ENCODE measurements around the gene TAAR8.
"Not testable (repeated sequence)": the region's sequence is repeated elsewhere in the genome, so short reads cannot be mapped to it uniquely, and the experiment has no call there.

Gene TAAR8

DNA sequence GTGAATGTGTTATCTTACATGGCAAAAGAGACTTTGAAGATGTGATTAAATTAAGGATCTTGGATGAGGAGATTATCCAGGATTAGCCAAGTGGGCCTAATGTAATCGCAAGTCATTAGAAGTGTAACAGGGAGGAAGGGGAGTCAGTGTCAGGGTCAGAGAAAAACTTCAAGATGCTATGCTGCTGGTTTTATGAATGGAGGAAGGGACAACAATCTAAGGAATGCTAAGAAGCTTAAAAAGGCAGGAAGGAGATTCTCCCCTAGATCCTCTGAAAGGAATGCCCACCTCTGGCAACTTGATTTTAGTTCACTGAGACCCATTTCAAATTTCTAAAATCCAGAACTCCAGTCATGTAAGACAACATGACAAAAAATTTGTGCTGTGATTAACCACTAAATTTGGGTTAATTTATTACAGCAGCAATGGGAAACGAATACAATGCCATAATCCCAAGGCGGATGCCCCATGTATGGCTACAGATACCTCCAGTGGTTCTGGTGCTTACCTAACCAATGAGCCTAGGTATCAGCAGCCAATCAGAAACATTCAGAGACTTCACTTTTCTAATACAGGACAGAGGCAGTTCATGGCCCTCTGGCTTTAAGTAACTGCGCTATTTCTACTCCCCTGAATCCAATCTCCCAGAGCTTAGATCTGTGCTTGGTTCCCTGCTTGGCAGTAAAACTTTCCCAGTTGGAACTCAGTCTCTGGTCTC is 3.6 kb upstream of the TAAR8 start:
- DNase-seq = no peak

- DNase-seq = no peak
These were observed 1.3 kb upstream of the TAAR8 start for GRCh38 chr6:132551214-132551613.

DNA sequence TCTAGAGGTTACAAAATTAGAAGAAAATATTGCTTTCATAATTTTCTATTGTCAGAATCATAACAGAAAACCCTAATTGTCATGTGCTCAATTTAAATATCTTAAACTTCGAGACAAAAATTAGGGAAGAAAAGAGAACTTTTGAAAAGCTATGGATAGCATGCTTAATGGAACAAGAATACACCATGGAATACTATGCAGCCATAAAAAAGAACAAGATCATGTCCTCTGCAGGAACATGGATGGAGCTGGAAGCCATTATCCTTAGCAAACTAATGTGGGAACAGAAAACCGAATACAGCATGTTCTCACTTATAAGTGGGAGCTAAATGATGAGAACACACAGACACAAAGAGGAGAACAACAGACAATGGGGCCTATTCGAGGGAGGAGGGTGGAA is 7.6 kb downstream of the TAAR8 start:
- DNase-seq = not testable (repeated sequence)

- DNase-seq = no peak
These were observed 13.9 kb downstream of the TAAR8 start for GRCh38 chr6:132566404-132566803.

DNA sequence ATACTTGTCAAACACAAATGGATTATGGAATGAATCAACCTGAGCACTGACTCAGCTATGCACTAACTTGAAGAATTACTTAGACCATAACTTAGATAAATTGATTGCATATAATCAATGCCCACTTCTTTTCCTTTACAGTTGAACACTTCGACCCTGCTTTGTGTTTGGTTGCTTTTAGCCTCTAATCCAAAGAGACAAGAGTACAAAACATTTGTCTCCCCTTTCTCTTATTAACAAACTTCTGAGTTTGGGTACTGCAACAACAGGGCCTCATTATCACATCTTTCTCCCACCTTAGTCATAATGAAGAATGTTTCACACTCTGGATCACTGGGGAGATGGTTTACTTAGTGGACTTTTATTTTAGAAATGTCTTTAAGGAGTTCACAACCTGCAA is 15.1 kb downstream of the TAAR8 start:
- no peak for DNase-seq

GRCh38 chr6:132568611-132569010 is 16.1 kb downstream of the TAAR8 start:
- no peak for DNase-seq

DNA sequence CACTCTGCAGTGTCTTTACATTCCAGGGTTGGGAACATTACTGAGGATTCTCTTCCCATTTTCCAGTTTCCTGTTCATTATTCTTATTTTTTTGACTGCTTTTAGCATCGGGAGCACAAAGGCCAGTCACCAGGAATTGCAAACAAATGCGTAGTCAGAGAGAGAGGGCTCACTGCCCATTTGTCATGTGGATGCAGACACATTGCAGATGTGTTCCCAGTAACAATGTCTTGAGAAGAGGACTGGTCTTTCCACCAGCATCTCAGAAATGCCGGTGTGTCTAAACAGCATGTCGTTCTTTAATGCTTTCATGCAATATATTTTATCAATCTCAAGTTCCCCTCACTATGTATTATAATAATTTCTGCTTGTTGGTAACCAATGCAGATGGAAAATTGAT is 16.7 kb downstream of the TAAR8 start:
- DNase-seq = no peak

DNA sequence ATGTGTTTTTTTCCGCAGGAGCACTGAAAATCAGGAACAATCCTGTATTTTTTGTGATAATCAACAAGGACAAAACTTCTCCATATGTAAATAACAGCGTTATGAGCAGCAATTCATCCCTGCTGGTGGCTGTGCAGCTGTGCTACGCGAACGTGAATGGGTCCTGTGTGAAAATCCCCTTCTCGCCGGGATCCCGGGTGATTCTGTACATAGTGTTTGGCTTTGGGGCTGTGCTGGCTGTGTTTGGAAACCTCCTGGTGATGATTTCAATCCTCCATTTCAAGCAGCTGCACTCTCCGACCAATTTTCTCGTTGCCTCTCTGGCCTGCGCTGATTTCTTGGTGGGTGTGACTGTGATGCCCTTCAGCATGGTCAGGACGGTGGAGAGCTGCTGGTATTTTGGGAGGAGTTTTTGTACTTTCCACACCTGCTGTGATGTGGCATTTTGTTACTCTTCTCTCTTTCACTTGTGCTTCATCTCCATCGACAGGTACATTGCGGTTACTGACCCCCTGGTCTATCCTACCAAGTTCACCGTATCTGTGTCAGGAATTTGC is 17.8 kb downstream of the TAAR8 start, which contains the start of gene TAAR6:
Gene TAAR6 (plus strand): TSS at position 102 of the 557 bp plus-strand sequence. CDS start 0 bp downstream, at position 102.
- no peak for DNase-seq

- DNase-seq = no peak
These were observed 19.3 kb downstream of the TAAR8 start for GRCh38 chr6:132571774-132572173.

GRCh38 chr6:132584698-132585097 is 32.2 kb downstream of the TAAR8 start:
- no peak for DNase-seq

GRCh38 chr6:132587424-132587823 is 35.0 kb downstream of the TAAR8 start:
- no peak for DNase-seq

- DNase-seq = no peak
These were observed 37.0 kb downstream of the TAAR8 start, which contains the start of gene TAAR5 for GRCh38 chr6:132589454-132589853. Gene TAAR5, minus strand, starts transcription at chr6:132589741. Its CDS starts 55 bp downstream, at chr6:132589686.

DNA sequence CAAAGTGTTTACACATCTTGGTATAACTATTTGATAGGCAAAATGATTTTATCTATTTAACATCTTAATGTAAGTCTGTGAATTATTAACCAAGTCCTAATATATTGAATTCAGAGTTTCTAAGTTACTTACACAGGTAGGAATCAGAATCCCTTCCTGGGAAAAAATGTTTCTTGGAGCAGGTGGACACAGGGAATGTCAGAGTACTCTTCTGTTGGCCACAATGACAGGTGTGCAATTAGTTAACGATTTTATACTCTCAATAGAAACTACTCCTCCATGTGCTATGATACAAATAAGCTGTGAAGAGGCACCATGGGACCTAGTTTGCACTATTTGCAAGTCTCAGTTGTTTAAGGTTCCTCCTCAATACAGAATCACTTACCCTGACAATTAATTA is 37.9 kb downstream of the TAAR8 start:
- no peak for DNase-seq

- DNase-seq = no peak
These were observed 40.4 kb downstream of the TAAR8 start for GRCh38 chr6:132592855-132593254.

DNA sequence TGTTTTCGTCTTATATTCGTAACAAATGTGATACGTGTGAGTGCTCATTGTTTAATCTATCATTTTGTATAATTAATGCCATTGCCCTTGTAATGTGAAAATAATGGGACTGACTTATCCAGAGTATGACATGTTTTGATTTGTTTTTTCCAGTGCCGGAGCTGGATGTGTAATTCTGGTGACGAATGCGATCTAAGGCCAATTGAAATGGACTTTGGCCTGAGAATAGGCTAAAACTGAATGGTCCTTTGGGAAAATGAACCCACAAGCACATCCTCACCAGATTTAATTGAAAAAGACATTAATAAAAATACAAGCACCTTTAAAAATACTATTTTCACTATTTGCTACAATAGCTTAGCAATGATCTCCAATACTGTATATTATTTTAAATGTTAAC is 43.7 kb downstream of the TAAR8 start:
- no peak for DNase-seq

- DNase-seq = no peak
These were observed 46.0 kb downstream of the TAAR8 start for GRCh38 chr6:132598473-132598872.

DNA sequence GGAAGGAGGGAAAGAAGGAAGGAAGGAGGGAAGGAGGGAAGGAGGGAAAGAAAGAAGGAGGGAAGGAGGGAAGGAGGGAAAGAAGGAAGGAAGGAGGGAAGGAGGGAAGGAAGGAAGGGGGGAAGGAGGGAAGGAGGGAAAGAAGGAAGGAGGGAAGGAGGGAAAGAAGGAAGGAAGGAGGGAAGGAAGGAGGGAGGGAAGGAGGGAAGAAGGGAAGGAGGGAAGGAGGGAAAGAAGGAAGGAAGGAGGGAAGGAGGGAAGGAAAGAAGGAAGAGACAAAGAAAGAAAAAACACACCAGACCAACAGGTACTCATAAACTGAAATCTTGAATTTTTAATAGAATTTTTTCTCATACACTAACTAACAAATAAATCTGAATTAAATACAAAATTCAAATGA is 48.4 kb downstream of the TAAR8 start:
- not testable (repeated sequence) for DNase-seq
